Stomach smooth muscle (tissue), 2 donors: ENCODE results near the gene ZBTB16.
A peak's percentile ranks its signal among the peaks of the same experiment; 100 is the strongest.

Source experiments
- H3K27ac ChIP-seq: one replicate; pipeline ENCODE4 v1.7.0; 2013; ENCODE audit warnings: mild to moderate bottlenecking, low read length, inconsistent platforms
- H3K27me3 ChIP-seq, 2 donors: one replicate each; pipeline ENCODE4 v1.7.0; 2013; ENCODE audit warnings: low read length in 2 of 2; ENCODE audit not compliant: insufficient read depth in 2 of 2, control insufficient read depth in 1 of 2
- H3K36me3 ChIP-seq, 2 donors: one replicate each; pipeline ENCODE4 v1.7.0; 2013; ENCODE audit warnings: low read length in 2 of 2; ENCODE audit not compliant: control insufficient read depth in 2 of 2, insufficient read depth in 2 of 2
- H3K4me1 ChIP-seq: one replicate; pipeline ENCODE4 v1.7.0; 2013; ENCODE audit warnings: low read length; ENCODE audit not compliant: control insufficient read depth, insufficient read depth
- H3K4me3 ChIP-seq, 2 donors: one replicate each; pipeline ENCODE4 v1.7.0; 2013; ENCODE audit warnings: low read length in 2 of 2
- H3K9ac ChIP-seq, 2 donors: one replicate each; pipeline ENCODE4 v1.7.0; 2013; ENCODE audit warnings: low read length in 2 of 2, mild to moderate bottlenecking in 1 of 2
- H3K9me3 ChIP-seq, 2 donors: one replicate each; pipeline ENCODE4 v1.7.0; 2013; ENCODE audit warnings: low read length in 2 of 2; ENCODE audit not compliant: control insufficient read depth in 2 of 2
- donor health status: healthy.
- donor health status: Pancreatic carcinoma.

Gene ZBTB16

GRCh38 chr11:114196997-114197703, 137.6 kb downstream of the ZBTB16 start:
- H3K4me3 ChIP-seq = peak overlapping the region in 1 of 2 donors; percentile 47
- H3K36me3 ChIP-seq = peaks cover 0 to 5% of the 10 kb centered on the region in 2 donors
- H3K9me3 ChIP-seq = peaks cover 0 to under 1% of the 10 kb centered on the region in 2 donors
- peak overlapping the region; percentile 100 for H3K27ac ChIP-seq
- peak overlapping the region; percentile 90 to 95 for H3K9ac ChIP-seq
- peaks cover 91% of the 10 kb centered on the region for H3K4me1 ChIP-seq
- H3K27me3 ChIP-seq = no peaks in the 10 kb centered on the region

- Histone ChIP-seq H3K4me1 (peaks cover 90% of the 10 kb centered on the region), H3K4me3 (peak overlapping the region in 1 of 2 donors; percentile 58), H3K9me3 (no peaks in the 10 kb centered on the region), H3K27ac (peak overlapping the region; percentile 100), H3K27me3 (no peaks in the 10 kb centered on the region), H3K9ac (peak overlapping the region; percentile 95), H3K36me3 (peaks cover 0 to 3% of the 10 kb centered on the region in 2 donors)
These were observed 138.4 kb downstream of the ZBTB16 start for GRCh38 chr11:114197799-114198500.

- Histone ChIP-seq H3K4me3 (no peak overlapping the region), H3K36me3 (peaks cover 0 to 3% of the 10 kb centered on the region in 2 donors), H3K4me1 (peaks cover 79% of the 10 kb centered on the region), H3K27ac (peak overlapping the region; percentile 100), H3K27me3 (no peaks in the 10 kb centered on the region), H3K9ac (peak overlapping the region; percentile 95), H3K9me3 (no peaks in the 10 kb centered on the region)
These were observed 139.5 kb downstream of the ZBTB16 start for GRCh38 chr11:114199051-114199450.

- peaks cover 64% of the 10 kb centered on the region for H3K4me1 ChIP-seq
- H3K9me3 ChIP-seq = no peaks in the 10 kb centered on the region
- peaks cover 0 to 4% of the 10 kb centered on the region in 2 donors for H3K36me3 ChIP-seq
- peak overlapping the region; percentile 39 to 42 for H3K9ac ChIP-seq
- H3K4me3 ChIP-seq = no peak overlapping the region
- H3K27me3 ChIP-seq = no peaks in the 10 kb centered on the region
- H3K27ac ChIP-seq = peak overlapping the region; percentile 100
These were observed 141.0 kb downstream of the ZBTB16 start for GRCh38 chr11:114200351-114201133.

GRCh38 chr11:114201219-114201618, 141.7 kb downstream of the ZBTB16 start:
- H3K9ac ChIP-seq = no peak overlapping the region
- H3K9me3 ChIP-seq = no peaks in the 10 kb centered on the region
- H3K36me3 ChIP-seq = peaks cover 0 to 2% of the 10 kb centered on the region in 2 donors
- H3K27ac ChIP-seq = peak overlapping the region; percentile 100
- no peaks in the 10 kb centered on the region for H3K27me3 ChIP-seq
- peaks cover 58% of the 10 kb centered on the region for H3K4me1 ChIP-seq
- H3K4me3 ChIP-seq = peak overlapping the region in 1 of 2 donors; percentile 9

- Histone ChIP-seq H3K27me3 (no peaks in the 10 kb centered on the region), H3K9me3 (no peaks in the 10 kb centered on the region), H3K4me1 (peaks cover 49% of the 10 kb centered on the region), H3K36me3 (peaks cover 0 to 2% of the 10 kb centered on the region in 2 donors), H3K9ac (peak overlapping the region in 1 of 2 donors; percentile 36), H3K27ac (peak overlapping the region; percentile 71), H3K4me3 (no peak overlapping the region)
These were observed 142.6 kb downstream of the ZBTB16 start for GRCh38 chr11:114202011-114202609.

- Histone ChIP-seq H3K4me1 (peaks cover 17% of the 10 kb centered on the region), H3K36me3 (peaks cover 2 to 7% of the 10 kb centered on the region in 2 donors), H3K9ac (no peak overlapping the region), H3K27ac (peak overlapping the region; percentile 11), H3K9me3 (no peaks in the 10 kb centered on the region), H3K4me3 (no peak overlapping the region), H3K27me3 (no peaks in the 10 kb centered on the region)
These were observed 147.6 kb downstream of the ZBTB16 start for GRCh38 chr11:114207096-114207495.

GRCh38 chr11:114208377-114208776, 148.9 kb downstream of the ZBTB16 start:
- Histone ChIP-seq H3K27me3 (no peaks in the 10 kb centered on the region), H3K36me3 (peaks cover 2 to 10% of the 10 kb centered on the region in 2 donors), H3K9ac (no peak overlapping the region), H3K9me3 (no peaks in the 10 kb centered on the region), H3K4me3 (no peak overlapping the region), H3K27ac (no peak overlapping the region), H3K4me1 (peaks cover 18% of the 10 kb centered on the region)

- Histone ChIP-seq H3K4me3 (no peak overlapping the region), H3K36me3 (peaks cover 2 to 10% of the 10 kb centered on the region in 2 donors), H3K27me3 (no peaks in the 10 kb centered on the region), H3K4me1 (peaks cover 19% of the 10 kb centered on the region), H3K9me3 (no peaks in the 10 kb centered on the region), H3K27ac (peak overlapping the region; percentile 11), H3K9ac (no peak overlapping the region)
These were observed 149.8 kb downstream of the ZBTB16 start for GRCh38 chr11:114209343-114209742.

GRCh38 chr11:114209904-114210303, 150.4 kb downstream of the ZBTB16 start:
- Histone ChIP-seq H3K9ac (no peak overlapping the region), H3K27me3 (no peaks in the 10 kb centered on the region), H3K4me1 (peaks cover 21% of the 10 kb centered on the region), H3K27ac (no peak overlapping the region), H3K9me3 (no peaks in the 10 kb centered on the region), H3K4me3 (no peak overlapping the region), H3K36me3 (peaks cover 2 to 8% of the 10 kb centered on the region in 2 donors)
